RWPE2 (cell line): ENCODE data around the gene CACHD1.
A peak's percentile ranks its signal among the peaks of the same experiment; 100 is the strongest.

Source experiments
- ATAC-seq: fragments of 200-7000 bp; cut with Tn5 transposase; 3 replicates; pipeline ENCODE4 v1.9.1; 2021; ENCODE audit warnings: low read depth
- DNase-seq: peaks from one replicate; pipeline ENCODE4 v3.0.0-alpha.2; 2020; ENCODE audit warnings: low spot score
- H3K27ac ChIP-seq: fragments of 450-650 bp; 2 replicates; pipeline ENCODE4 v1.5.1; 2017; ENCODE audit warnings: mild to moderate bottlenecking; ENCODE audit not compliant: poor library complexity, severe bottlenecking
- H3K27me3 ChIP-seq: fragments of 250-450 bp; sonication (Bioruptor Pico); 2 replicates; pipeline ENCODE4 v1.5.1; 2021; ENCODE audit warnings: mild to moderate bottlenecking, moderate library complexity; ENCODE audit not compliant: insufficient read depth, poor library complexity, severe bottlenecking
- H3K36me3 ChIP-seq: fragments of 250-450 bp; sonication (Bioruptor Pico); 2 replicates; pipeline ENCODE4 v1.5.1; 2020; ENCODE audit warnings: low read depth, mild to moderate bottlenecking, moderate library complexity
- H3K4me1 ChIP-seq: fragments of 250-450 bp; sonication (Bioruptor Pico); 2 replicates; pipeline ENCODE4 v1.5.1; 2021; ENCODE audit warnings: mild to moderate bottlenecking, moderate library complexity; ENCODE audit not compliant: insufficient read depth, poor library complexity, severe bottlenecking
- H3K4me3 ChIP-seq: fragments of 250-450 bp; sonication (Bioruptor Pico); 2 replicates; pipeline ENCODE4 v1.5.1; 2021; ENCODE audit warnings: mild to moderate bottlenecking, moderate library complexity; ENCODE audit not compliant: severe bottlenecking
- H3K9me3 ChIP-seq: fragments of 250-450 bp; sonication (Bioruptor Pico); 2 replicates; pipeline ENCODE4 v1.5.1; 2021; ENCODE audit warnings: mild to moderate bottlenecking, moderate library complexity; ENCODE audit not compliant: severe bottlenecking
- CTCF ChIP-seq: fragments of 450-650 bp; IDR thresholded peaks from one replicate; pipeline ENCODE4 v1.5.1; 2017; ENCODE audit warnings: mild to moderate bottlenecking, moderate library complexity; ENCODE audit not compliant: poor library complexity, severe bottlenecking

CACHD1 gene

GRCh38 chr1:64513545-64513944, 43.6 kb downstream of the CACHD1 start:
- TF ChIP-seq CTCF = no peak
- Histone ChIP-seq H3K4me3 (no peak overlapping the region), H3K36me3 (no peaks in the 10 kb centered on the region), H3K9me3 (no peaks in the 10 kb centered on the region), H3K4me1 (no peaks in the 10 kb centered on the region), H3K27ac (no peak overlapping the region), H3K27me3 (no peaks in the 10 kb centered on the region)
- DNase-seq (no peak), ATAC-seq (no peak)

- no peak overlapping the region for H3K4me3 ChIP-seq
- no peaks in the 10 kb centered on the region for H3K27me3 ChIP-seq
- ATAC-seq (0 out of 3 replicates have a peak, but pooled peaks have one; percentile 29), DNase-seq (no peak)
- no peaks in the 10 kb centered on the region for H3K9me3 ChIP-seq
- TF ChIP-seq CTCF = no peak
- H3K27ac ChIP-seq = no peak overlapping the region
- H3K36me3 ChIP-seq = no peaks in the 10 kb centered on the region
- no peaks in the 10 kb centered on the region for H3K4me1 ChIP-seq
Measured at GRCh38 chr1:64514197-64514765, 44.4 kb downstream of the CACHD1 start.

GRCh38 chr1:64515427-64515826, 45.5 kb downstream of the CACHD1 start:
- no peak overlapping the region for H3K27ac ChIP-seq
- no peaks in the 10 kb centered on the region for H3K36me3 ChIP-seq
- no peaks in the 10 kb centered on the region for H3K4me1 ChIP-seq
- TF ChIP-seq CTCF = no peak
- no peaks in the 10 kb centered on the region for H3K9me3 ChIP-seq
- no peaks in the 10 kb centered on the region for H3K27me3 ChIP-seq
- H3K4me3 ChIP-seq = no peak overlapping the region
- ATAC-seq (no peak), DNase-seq (no peak)

GRCh38 chr1:64516301-64516700, 46.4 kb downstream of the CACHD1 start:
- ATAC-seq (no peak), DNase-seq (no peak)
- TF ChIP-seq CTCF = no peak
- Histone ChIP-seq H3K4me1 (no peaks in the 10 kb centered on the region), H3K27ac (peak overlapping the region; percentile 18), H3K36me3 (no peaks in the 10 kb centered on the region), H3K27me3 (no peaks in the 10 kb centered on the region), H3K4me3 (no peak overlapping the region), H3K9me3 (no peaks in the 10 kb centered on the region)

- TF ChIP-seq CTCF = no peak
- peak; percentile 65 for ATAC-seq
- no peak for DNase-seq
- no peak overlapping the region for H3K4me3 ChIP-seq
- H3K36me3 ChIP-seq = no peaks in the 10 kb centered on the region
- no peaks in the 10 kb centered on the region for H3K4me1 ChIP-seq
- H3K27ac ChIP-seq = peak overlapping the region; percentile 18
- H3K9me3 ChIP-seq = no peaks in the 10 kb centered on the region
- no peaks in the 10 kb centered on the region for H3K27me3 ChIP-seq
Measured at GRCh38 chr1:64516803-64517568, 47.1 kb downstream of the CACHD1 start.
